Measurements from ENCODE around the gene HSD17B2.

DNA sequence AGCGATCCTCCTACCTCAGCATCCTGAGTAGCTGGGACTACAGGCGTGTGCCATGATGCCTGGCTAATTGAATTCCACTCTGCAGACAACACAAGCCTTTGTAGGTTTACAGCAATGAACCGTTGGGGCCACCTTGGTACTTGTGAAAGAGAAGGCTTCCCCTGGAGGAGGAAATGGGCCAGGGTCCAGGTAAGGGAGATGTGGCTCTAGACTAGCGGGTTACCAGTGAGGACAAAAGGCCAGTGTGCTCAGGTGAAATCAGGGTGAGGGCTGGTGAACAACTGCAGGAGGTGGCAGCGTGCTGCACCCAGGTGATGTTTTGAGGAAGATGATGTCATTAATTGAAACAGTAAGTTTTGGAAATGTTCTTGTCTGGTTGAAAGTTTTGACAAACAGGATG, 30.5 kb upstream of the HSD17B2 start:
- no peak for TF ChIP-seq EZH2 (optimal IDR thresholded peaks at IDR 0.05; ENCODE audit: low read depth, low read length)
- TF ChIP-seq, protein P1, sequence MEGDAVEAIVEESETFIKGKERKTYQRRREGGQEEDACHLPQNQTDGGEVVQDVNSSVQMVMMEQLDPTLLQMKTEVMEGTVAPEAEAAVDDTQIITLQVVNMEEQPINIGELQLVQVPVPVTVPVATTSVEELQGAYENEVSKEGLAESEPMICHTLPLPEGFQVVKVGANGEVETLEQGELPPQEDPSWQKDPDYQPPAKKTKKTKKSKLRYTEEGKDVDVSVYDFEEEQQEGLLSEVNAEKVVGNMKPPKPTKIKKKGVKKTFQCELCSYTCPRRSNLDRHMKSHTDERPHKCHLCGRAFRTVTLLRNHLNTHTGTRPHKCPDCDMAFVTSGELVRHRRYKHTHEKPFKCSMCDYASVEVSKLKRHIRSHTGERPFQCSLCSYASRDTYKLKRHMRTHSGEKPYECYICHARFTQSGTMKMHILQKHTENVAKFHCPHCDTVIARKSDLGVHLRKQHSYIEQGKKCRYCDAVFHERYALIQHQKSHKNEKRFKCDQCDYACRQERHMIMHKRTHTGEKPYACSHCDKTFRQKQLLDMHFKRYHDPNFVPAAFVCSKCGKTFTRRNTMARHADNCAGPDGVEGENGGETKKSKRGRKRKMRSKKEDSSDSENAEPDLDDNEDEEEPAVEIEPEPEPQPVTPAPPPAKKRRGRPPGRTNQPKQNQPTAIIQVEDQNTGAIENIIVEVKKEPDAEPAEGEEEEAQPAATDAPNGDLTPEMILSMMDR (IDR thresholded peaks at IDR 0.05; ENCODE audit: low read length): no peak

All from MM.1S (cell line).